GM18861 (cell line): ENCODE measurements around the gene ZSWIM6.

Experiments used
- ATAC-seq: cut with Tn5 transposase; IDR thresholded peaks from one replicate; pipeline ENCODE4 v1.9.1; 2021; ENCODE audit not compliant: unreplicated experiment

Gene ZSWIM6

DNA sequence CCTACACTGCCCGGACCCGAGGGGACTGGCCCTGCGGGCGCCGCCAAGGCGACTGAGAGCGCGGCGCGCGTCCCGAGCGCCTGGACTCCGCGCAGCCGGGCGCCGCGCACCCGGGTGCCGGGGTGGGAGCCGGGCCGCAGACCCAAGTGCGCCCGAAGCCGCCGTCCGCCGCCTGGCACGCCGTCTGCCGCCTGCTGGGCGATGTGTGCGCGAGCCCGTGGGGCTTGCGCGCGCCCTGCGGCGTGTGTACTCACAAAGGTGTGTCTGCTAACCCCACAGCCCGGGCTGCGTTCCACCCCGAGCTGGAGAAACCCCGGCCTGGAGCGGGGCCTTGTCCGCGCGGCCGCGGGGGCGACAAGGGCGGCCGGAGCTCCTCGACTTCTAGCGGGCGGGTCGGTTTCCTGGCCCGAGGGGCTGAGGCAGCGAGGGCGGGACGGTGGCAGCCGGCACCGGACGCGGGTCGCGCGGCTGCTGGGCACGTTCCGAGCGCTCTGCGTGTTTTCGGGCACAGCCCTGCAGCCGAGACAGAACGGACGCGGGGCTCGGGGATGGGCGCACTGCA lies 1.1 kb upstream of the ZSWIM6 start:
- ATAC-seq = no peak

DNA sequence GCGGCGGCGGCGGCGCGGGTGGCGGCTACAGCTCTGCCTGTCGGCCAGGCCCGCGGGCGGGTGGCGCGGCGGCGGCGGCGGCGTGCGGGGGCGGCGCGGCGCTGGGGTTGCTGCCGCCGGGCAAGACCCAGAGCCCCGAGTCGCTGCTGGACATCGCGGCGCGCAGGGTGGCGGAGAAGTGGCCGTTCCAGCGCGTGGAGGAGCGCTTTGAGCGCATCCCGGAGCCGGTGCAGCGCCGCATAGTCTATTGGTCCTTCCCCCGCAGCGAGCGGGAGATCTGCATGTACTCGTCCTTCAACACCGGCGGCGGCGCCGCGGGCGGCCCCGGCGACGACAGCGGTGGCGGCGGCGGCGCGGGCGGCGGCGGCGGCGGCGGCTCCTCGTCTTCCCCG lies 296 bp downstream of the ZSWIM6 start:
- no peak for ATAC-seq

DNA sequence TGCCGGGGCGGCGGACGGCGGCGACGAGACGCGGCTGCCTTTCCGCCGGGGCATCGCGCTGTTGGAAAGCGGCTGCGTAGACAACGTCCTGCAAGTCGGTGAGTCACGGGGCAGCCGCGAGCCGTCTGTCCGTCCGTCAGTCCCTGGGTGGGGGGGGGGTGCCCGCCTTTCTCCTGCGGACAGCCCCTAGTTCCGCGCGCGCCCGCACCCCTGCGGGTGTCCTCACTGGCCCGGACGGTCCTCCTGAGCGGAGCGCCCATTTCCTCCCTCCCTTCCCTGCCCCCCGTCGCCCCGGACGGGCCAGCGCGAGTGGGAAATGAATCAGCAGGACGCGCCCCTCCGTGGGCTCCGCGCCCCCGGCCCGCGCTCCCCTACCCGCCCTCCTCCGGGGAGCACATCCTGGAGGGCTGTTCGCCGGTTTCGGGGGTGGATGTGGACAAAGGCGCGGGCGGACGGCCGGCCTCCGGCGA lies 828 bp downstream of the ZSWIM6 start:
- ATAC-seq = no peak

DNA sequence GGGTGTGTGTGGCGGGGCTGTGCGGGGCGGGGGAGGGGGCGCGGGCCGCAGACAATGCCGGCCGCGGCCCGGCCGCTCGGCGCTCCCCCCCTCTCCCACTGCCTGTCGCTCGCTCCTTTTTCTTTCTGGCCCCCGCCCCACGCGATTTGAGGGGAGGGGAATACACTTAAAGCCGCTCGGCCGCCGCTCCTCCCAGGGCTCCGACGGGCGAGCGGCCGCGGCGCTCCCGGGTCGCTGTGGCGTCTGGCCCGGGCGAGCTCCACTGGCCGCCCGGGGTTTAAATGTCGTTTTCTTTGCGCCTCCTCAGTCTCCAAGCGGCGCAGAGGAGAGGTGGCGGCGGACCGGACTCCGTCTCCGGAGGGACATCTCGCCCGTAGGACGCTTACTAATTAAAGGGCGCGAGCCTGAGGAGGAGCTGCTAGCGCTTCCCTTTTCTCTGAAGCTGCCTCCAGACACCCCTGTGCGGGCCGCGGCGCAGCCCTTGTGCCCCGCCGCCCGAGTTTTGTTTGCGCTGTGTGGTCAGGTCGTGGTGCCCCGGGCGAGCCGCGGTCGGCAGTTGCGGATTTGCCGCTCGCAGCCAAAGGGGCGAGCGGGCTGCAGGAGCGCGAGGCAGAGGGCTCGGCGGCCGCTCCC lies 1.4 kb downstream of the ZSWIM6 start:
- no peak for ATAC-seq

DNA sequence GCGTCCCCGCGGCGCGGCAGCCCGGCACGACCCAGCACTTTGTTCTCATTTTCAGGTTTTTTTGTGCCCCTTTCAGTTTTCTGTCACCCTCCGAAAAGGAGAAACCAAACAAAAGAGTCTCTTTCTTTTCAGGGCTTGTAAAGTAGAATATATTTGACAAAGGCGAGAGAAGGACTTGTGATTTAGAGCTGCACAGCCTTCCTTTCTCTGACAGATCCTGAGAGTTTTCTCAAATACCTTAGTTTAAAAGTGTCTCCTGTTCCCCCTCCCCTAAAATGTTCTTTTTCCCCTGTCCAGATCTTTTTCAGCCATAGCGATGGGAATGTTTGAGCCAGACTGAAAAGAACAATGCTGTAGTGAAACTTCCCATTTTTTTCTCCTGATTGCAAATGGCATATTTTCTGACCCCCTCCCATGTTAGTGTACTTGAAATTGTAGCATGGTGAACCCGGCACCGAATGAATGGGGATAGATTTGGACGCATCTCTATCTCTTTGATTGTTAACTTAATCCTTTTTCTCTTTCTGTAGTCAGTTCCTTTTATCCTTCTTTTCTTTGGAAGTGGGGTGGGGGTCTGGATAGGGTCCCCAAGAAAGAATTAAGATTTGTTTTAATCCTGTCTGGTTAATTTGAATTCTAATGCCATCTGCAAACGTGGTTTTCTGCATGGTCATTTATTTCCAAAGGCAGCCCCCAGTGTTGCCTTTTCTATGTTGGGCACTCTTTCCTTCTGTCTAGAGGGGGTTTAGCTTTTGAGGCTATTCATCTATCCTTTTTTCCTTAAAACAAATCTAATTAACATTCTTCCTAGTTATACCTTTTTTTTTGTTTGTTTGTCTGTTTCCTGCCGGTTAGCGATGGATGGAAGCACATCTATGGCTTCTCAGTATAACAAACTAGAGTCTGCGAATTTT lies 2.2 kb downstream of the ZSWIM6 start:
- ATAC-seq = no peak

DNA sequence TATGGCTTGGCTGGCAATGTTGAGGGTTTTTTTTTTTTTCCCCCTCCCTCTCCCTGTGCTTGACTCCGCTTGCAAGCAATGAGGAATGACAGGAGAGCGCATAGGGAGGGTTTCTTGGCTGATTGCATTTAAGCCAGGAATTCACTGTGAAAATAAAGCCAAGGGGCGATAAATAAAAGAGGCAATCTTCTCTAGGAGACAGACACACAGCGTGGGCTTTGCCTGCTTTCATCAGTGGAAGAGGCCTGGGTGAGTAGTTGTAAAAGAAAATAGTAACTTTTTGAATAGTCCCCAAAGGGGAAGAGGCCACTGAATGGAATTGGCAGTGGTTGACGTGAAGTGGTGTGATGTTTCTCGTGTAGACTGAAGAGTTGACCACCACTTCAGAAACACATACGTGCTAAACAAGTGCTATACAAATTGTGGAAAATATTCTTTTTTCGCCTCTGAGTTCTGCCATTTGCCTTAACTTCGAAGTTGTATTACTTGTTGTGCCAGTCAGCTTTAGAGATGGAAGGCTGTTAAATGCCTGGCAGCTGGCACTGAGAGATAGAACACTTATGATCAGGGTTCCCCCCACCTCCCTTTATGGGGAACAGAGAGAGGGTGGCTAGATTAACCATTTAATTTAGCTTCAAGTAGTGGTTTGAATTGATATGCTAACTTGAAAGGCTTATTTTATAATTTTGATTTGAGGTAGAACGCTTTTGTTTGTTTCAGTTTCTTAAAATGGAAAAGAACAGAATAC lies 3.0 kb downstream of the ZSWIM6 start:
- no peak for ATAC-seq

DNA sequence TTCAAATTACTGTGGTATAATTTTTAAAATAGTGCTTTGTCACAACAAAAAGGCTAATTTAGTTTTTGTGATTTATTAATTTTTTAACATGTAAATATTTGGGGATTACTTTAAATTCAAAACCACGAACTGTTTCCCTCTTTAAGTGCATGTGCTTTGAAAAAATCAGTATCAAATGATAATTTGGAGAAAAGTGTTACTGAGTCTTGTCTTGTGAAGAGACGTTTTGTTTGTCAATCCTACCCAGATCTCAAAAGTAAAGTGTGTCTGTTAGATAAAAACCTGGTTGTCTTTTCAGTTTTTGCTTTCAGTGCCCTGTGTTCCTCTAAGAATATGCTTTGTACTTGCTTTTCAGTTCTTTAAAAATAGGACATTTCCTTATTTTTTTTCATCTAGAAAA lies 7.7 kb downstream of the ZSWIM6 start:
- ATAC-seq = no peak

DNA sequence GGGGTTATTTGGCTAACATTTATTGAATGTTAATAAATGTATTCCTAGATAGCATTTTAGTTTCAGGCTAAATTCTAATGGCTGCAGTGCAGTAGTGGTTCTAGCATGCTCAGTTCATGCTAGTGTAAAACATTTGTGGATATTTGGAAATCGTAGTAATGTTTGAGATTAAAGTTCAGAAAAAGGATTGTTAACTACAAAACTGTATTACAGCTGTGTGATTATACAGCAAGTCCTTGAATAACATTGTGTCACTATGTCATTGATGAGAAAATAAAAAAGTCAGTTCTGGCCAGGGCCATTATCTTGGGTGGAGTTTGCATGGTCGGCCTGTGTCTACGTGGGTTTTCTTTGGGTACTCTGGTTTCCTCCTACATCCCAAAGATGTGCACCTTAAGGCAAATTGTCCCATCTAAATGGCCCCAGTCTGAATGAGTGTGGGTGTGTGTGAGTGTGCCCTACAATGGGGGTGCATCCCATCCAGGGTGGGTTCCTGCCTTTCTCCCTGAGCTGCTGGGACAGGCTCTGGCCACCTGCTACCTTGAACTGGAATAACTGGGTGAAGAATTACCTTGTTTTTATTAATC lies 8.8 kb downstream of the ZSWIM6 start:
- ATAC-seq = no peak

DNA sequence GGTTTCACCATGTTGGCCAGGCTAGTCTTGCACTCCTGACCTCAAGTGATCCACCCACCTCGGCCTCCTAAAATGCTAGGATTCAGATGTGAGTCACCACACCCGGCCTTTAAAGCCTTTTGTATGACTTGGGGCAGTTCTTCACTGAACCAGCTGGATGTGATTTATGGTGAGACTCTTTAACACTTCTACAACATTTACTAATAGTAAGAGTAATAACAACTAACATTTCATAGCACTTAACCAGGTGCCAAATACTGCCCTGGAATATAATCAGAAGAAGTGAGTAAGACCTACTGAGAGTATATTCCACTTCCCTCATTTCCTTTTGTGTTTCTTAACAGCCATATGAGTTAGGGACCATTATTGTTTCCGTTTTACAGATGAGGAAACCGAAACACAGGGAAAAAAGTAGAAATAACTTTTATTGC lies 10.0 kb downstream of the ZSWIM6 start:
- ATAC-seq = no peak

DNA sequence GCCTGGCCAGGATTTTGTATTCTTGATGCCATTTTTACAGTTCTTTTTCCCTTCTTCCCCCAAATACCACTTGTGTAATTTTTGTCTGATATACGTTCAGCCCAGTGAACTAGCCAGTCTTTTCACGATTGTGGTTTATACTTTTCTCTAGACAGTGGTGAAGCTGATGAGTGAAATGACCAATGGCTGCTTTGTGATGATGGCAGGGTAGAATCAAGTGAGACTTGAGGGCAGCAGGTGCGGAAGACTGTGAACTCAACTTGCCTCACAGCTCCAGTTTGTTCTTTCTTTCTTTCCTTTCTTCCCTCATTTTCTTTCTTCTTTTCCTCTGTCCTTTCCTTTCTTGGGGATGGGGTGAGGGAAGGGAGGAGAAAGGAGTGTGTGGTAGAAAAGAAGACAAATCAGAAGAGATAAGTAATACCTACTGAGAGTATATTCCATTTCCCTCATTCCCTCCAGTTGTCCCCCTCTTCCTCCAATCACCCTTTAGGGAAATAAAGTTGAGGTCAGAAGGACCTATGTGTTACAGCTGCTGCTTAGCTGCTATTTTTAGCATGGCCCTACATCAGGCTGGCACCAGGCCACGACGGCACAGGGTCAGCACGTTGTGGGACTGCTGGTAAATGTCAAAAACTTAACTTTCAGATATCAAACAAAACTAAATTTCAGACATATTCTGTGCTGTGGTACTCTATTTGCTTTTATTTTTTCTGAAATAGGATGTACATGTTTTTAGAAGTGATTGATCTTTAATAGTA lies 12.3 kb downstream of the ZSWIM6 start:
- no peak for ATAC-seq

DNA sequence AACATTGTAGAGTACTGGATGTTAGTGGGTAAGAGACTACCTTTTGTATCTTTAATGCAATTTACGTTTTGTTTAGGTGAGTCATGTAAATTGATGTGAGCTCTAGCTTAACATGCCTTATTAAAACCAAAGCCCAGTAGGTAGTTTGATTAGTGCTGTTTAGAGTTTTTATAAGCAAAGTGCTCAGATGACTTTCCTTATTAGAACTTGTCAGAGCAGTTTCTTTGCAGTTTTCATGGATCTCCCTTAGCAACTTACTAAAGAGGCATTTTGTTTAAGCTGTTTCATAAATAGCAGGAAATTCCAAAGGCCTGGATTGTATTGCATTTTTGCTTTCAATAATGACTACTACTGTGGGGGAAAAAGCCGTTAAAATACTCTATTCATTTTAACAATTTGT lies 14.5 kb downstream of the ZSWIM6 start:
- ATAC-seq = no peak

DNA sequence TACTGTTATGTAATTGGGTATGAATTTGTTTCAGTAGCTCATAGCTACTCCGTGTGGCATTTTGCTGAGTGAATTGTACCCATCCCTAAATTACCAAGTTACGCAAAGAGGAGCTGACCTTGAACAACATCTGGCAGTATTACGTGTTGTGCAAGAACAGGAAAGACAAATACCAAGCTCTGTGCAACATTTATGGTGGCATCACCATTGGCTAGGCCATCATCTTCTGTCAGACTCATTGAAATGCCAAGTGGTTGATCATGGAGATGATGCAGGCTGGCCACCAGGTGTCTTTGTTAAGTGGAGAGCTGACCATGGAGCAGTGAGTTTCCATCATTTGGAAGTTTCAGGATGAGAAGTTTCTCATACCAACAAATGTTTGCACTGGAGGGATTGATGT lies 15.0 kb downstream of the ZSWIM6 start:
- no peak for ATAC-seq

DNA sequence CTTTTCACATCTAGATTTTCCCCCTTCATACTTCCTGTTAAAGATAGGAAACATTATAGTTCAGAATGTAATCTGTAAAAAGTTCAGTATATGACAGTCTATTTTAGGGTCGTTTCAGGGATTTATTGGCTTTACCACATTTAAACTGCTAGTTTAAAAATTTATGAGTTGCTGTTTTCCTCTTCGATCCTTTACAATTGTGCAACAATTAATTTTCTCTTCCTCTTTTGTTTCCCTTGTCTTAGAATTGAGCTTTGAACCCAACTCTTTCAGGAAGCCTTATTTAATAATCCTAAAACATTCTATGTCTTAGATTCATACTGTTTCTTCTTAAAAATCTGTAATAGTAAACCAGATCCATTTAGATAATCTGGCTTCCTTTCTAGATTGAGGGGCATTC lies 16.4 kb downstream of the ZSWIM6 start:
- no peak for ATAC-seq

DNA sequence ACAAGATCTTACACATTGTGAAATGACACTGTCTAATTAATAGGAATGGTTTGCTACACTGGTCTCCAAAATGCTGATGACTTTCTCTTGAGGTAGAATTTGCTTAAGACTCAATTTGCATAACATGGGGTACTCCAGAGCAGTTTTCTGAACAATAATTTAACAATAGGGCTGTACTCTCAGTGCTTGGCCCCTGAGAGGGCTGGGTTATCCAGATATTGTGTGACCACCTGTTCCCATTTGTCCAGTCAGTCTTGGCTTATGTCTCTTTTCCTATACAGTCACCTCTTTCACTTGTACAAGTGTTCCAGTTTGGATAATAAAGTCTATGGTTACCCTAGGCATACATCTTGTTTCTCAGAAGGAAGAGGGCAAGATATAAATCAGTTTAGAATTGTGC lies 17.9 kb downstream of the ZSWIM6 start:
- ATAC-seq = no peak

DNA sequence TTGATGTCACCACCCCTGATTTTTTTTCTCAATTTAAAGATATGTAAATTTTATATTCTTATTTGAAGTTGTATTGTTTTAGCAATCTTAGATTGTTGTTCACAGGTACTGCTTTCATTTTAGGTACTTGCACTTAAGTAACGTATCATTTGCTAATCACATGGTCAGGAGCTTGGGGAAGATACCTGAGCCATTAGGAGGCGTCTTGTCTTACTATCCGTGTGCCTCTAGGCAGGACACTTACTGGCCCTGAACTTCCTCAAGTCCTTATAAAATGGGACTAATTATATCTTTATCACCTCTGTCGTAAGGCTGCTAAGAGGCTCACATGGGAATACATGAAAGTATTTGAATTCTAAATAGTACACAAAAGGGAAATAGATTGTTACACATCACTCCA lies 18.5 kb downstream of the ZSWIM6 start:
- ATAC-seq = no peak

DNA sequence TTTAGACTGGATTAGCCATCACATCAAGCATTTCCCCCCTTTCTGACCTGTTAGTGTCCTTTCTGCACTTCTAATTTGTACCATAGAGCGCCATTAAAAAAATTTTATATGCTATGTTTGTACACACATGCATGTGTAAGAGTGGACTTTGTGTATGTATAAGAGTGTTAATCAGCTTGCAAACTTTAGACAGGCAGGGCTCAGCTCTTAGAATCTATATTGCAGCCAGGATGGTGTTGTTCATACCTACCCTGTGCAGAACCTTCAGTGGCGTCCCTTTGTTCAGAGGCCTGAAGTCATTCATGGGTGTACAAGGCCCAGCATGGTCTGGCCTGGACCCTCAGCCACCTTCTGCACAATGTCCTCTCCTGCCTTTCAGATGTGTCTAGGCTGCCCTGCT lies 19.7 kb downstream of the ZSWIM6 start:
- no peak for ATAC-seq

DNA sequence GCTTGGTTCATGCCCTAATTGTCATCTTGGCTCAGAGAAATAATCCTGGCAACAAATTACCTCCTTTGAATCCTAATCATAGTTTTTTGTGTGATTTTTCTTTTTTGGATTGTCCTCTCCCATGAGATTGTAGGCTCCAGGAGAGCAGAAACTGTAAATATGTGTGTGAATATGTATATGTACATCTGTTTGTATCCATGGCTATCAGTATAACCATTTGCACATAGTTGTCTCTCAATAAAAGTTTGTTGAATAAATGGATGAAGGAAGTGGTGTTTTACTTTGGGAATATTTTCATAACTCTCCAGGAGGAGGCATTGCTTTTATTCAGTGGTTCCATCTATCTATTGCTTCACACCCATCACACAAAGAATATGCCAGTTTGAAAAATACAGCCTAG lies 20.1 kb downstream of the ZSWIM6 start:
- no peak for ATAC-seq

DNA sequence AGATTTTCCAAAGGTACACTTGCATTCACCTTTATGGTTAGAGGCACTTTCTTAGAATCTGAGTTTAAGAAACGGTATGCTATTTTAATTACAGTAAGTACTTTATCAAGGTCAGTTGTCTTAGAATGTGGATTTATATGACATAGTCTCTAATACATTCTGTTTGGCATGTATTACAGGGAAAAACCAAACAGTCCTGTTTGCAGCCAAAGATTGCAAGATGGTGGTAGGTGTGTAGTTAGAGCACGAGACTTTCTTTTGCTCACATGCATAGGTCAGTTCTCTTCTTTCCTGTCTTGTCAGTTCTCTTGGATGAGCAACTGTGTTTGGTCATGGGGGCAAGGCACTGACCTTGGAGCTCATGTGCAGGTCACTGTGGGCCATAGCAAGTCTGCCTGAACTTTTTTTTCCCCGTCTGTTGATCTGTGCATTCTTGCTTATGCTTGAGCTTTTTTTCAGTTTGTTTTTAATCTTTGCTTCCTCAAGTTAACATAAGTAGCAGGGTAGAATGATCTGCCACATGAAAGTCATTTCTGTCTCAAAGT lies 20.6 kb downstream of the ZSWIM6 start:
- ATAC-seq = no peak

DNA sequence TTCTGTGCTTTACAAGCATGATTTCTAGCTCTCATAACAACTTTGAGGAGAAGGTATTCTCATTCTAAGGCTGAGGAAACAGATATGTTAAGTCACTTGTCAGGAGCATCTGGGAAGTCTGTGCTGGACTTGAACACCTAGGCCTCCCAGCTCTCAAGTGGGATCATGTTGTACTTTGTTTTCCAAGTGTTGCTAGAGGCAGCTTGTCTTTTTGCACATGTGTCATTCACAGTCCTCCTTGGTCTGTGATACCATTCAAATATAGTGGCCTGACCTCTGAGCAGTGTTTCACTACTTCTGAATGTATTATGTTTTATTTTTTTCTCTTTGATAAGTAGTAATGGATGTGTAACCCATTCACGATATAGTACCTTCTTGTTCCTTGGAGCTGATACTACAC lies 21.2 kb downstream of the ZSWIM6 start:
- no peak for ATAC-seq

DNA sequence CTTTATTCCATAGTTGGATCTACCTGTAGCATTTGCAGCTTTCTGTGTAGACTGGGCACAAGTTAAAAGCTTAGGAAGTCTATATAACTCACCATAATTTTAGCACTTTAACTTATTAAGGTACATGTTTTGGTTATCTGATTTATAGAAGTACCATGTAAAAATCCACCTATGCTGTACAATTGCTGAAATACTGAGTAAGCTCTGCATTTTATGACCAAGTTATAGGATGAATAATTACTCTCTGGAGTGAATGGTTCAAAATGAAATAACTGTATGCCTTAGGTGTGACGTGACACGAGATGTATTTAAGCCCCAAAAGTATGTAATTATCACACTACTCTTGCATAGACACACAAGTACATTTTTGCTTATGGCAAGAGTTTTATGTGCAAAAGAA lies 22.1 kb downstream of the ZSWIM6 start:
- ATAC-seq = no peak
